ENCODE data around the gene CDHR5. TPM values are rescaled to one million over a fixed set of nuclear protein-coding genes. Genes with fewer than 3 reads are reported as not detected.

Gene CDHR5
- polyA plus RNA-seq, 1 donor (not counting 4 experiments of a cell fraction or from before 2014, with no cell fraction given) = not detected

DNA sequence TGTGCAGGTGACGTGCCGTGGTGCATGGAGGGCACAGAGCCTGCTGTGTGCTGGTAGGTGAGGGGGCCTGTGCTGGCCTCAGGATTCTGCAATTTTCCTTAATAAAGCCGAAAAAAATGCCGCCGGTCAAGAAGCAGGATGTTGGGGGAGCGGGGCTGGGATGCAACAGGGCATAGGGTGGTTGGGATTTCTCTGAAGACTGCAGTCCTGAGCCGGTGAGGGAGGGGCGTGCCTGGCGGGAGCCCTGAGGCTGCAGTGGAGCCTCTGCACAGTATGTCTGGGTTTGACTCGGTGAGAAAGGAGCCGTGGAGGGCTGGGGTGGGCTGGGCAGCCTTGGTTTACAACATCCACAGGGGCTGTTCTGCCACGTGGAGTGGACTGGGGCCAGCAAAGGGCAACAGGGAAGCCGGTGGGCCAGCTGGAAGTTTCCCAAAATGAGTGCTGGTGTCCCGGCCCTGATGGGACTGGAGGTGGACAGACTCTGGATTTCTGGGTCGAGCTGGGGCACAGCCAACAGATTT lies 1.3 kb downstream of the CDHR5 start:
- dilution Hi-C loops (cut with MboI; ENCODE audit: extremely low pct_ligation_motif_present, low sequenced_read_pairs) = no loop called here
- no peaks in the 10 kb centered on the region for H3K9me1 ChIP-seq (ENCODE audit: control insufficient read depth, extremely low read depth, insufficient read depth, low read length)
- TF ChIP-seq CTCF (optimal IDR thresholded peaks at IDR 0.05 in 1 of 3, IDR thresholded peaks at IDR 0.05 in 1 of 3, conservative IDR thresholded peaks at IDR 0.05 in 1 of 3; ENCODE audit: extremely low read depth in 1 of 3, insufficient read depth in 2 of 3, low read length in 3 of 3) (no peak), EZH2 (IDR thresholded peaks at IDR 0.05; ENCODE audit: low read length) (no peak)
- no peaks in the 10 kb centered on the region for H4K20me1 ChIP-seq (ENCODE audit: control insufficient read depth, extremely low read depth, insufficient read depth, low read length)
- H3K79me2 ChIP-seq (ENCODE audit: control insufficient read depth, insufficient read depth, low read length) = no peaks in the 10 kb centered on the region
- H3K4me1 ChIP-seq (ENCODE audit: control insufficient read depth, extremely low read depth, insufficient read depth, low read length) = no peaks in the 10 kb centered on the region
- H3K27ac ChIP-seq (ENCODE audit: control insufficient read depth, insufficient read depth, low read length) = no peak overlapping the region
- DNase-seq (ENCODE audit: low read depth, low spot score) (no peak), FAIRE-seq (no peak)
- H3K4me2 ChIP-seq (ENCODE audit: control insufficient read depth, extremely low read depth, insufficient read depth, low read depth, low read length) = no peak overlapping the region
- H3K36me3 ChIP-seq (ENCODE audit: control insufficient read depth in 2 of 2, extremely low read depth in 1 of 2, insufficient read depth in 2 of 2, low read length in 2 of 2) = no peaks in the 10 kb centered on the region
- no peaks in the 10 kb centered on the region for H3K27me3 ChIP-seq (ENCODE audit: control insufficient read depth, extremely low read depth, insufficient read depth, low read length)
- H3K4me3 ChIP-seq (ENCODE audit: control insufficient read depth in 2 of 3, extremely low read depth in 1 of 3, insufficient read depth in 2 of 3, low read depth in 1 of 3, low read length in 3 of 3) = no peak overlapping the region
- no peak overlapping the region for H2AFZ ChIP-seq (ENCODE audit: control insufficient read depth, low read length)
- no peaks in the 10 kb centered on the region for H3K9me3 ChIP-seq (ENCODE audit: control insufficient read depth, low read depth, low read length)
- H3K9ac ChIP-seq (ENCODE audit: control insufficient read depth, extremely low read depth, insufficient read depth, low read length) = no peak overlapping the region

GRCh38 chr11:621838-622237 lies 2.9 kb downstream of the CDHR5 start:
- TF ChIP-seq CTCF (optimal IDR thresholded peaks at IDR 0.05 in 1 of 3, IDR thresholded peaks at IDR 0.05 in 1 of 3, conservative IDR thresholded peaks at IDR 0.05 in 1 of 3; ENCODE audit: extremely low read depth in 1 of 3, insufficient read depth in 2 of 3, low read length in 3 of 3) = no peak
- no peak for TF ChIP-seq EZH2 (IDR thresholded peaks at IDR 0.05; ENCODE audit: low read length)
- H3K4me1 ChIP-seq (ENCODE audit: control insufficient read depth, extremely low read depth, insufficient read depth, low read length) = no peaks in the 10 kb centered on the region
- H3K36me3 ChIP-seq (ENCODE audit: control insufficient read depth in 2 of 2, extremely low read depth in 1 of 2, insufficient read depth in 2 of 2, low read length in 2 of 2) = no peaks in the 10 kb centered on the region
- no peak overlapping the region for H3K9ac ChIP-seq (ENCODE audit: control insufficient read depth, extremely low read depth, insufficient read depth, low read length)
- no peaks in the 10 kb centered on the region for H3K9me1 ChIP-seq (ENCODE audit: control insufficient read depth, extremely low read depth, insufficient read depth, low read length)
- dilution Hi-C loops (cut with MboI; ENCODE audit: extremely low pct_ligation_motif_present, low sequenced_read_pairs) = no loop called here
- DNase-seq (ENCODE audit: low read depth, low spot score) (no peak), FAIRE-seq (no peak)
- no peak overlapping the region for H3K4me2 ChIP-seq (ENCODE audit: control insufficient read depth, extremely low read depth, insufficient read depth, low read depth, low read length)
- no peaks in the 10 kb centered on the region for H3K27me3 ChIP-seq (ENCODE audit: control insufficient read depth, extremely low read depth, insufficient read depth, low read length)
- no peak overlapping the region for H2AFZ ChIP-seq (ENCODE audit: control insufficient read depth, low read length)
- no peak overlapping the region for H3K4me3 ChIP-seq (ENCODE audit: control insufficient read depth in 2 of 3, extremely low read depth in 1 of 3, insufficient read depth in 2 of 3, low read depth in 1 of 3, low read length in 3 of 3)
- no peaks in the 10 kb centered on the region for H4K20me1 ChIP-seq (ENCODE audit: control insufficient read depth, extremely low read depth, insufficient read depth, low read length)
- H3K79me2 ChIP-seq (ENCODE audit: control insufficient read depth, insufficient read depth, low read length) = no peaks in the 10 kb centered on the region
- H3K27ac ChIP-seq (ENCODE audit: control insufficient read depth, insufficient read depth, low read length) = no peak overlapping the region
- no peaks in the 10 kb centered on the region for H3K9me3 ChIP-seq (ENCODE audit: control insufficient read depth, low read depth, low read length)

Data from keratinocyte (primary cell).